ENCODE data around the gene CCNG2. TPM values are rescaled to one million over a fixed set of nuclear protein-coding genes. Genes with fewer than 3 reads are reported as not detected.

The CCNG2 gene
- total RNA-seq, 4 donors from 2014 or later = 7.7 to 12.6 (median 9.7) TPM

GRCh38 chr4:77215107-77215506 lies 58.1 kb downstream of the CCNG2 start:
- Histone ChIP-seq H3K27me3 (no peaks in the 10 kb centered on the region), H3K4me1 (no peaks in the 10 kb centered on the region), H3K27ac (no peak overlapping the region), H3K4me3 (no peak overlapping the region), H3K36me3 (no peaks in the 10 kb centered on the region), H3K9me3 (no peaks in the 10 kb centered on the region)
- intact Hi-C loops (cut with DNase I; ENCODE audit: low total_unique reads) (no loop called here), in situ Hi-C loops (cut with MboI; ENCODE audit: low sequenced_read_pairs in 4 of 4) (loop anchor here in 2 of 4 donors (10.0 to 25.0 kb wide), 2 partner anchors 120 to 703 kb away; no protein-coding TSS in a partner anchor)
- ATAC-seq (no peak), DNase-seq (no peak)
- TF ChIP-seq, protein P1, sequence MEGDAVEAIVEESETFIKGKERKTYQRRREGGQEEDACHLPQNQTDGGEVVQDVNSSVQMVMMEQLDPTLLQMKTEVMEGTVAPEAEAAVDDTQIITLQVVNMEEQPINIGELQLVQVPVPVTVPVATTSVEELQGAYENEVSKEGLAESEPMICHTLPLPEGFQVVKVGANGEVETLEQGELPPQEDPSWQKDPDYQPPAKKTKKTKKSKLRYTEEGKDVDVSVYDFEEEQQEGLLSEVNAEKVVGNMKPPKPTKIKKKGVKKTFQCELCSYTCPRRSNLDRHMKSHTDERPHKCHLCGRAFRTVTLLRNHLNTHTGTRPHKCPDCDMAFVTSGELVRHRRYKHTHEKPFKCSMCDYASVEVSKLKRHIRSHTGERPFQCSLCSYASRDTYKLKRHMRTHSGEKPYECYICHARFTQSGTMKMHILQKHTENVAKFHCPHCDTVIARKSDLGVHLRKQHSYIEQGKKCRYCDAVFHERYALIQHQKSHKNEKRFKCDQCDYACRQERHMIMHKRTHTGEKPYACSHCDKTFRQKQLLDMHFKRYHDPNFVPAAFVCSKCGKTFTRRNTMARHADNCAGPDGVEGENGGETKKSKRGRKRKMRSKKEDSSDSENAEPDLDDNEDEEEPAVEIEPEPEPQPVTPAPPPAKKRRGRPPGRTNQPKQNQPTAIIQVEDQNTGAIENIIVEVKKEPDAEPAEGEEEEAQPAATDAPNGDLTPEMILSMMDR (IDR thresholded peaks at IDR 0.05 in 4 of 5, conservative IDR thresholded peaks at IDR 0.05 in 1 of 5) = no peak
- no peak for TF ChIP-seq POLR2A (IDR thresholded peaks at IDR 0.05)

GRCh38 chr4:77217526-77217925 lies 60.5 kb downstream of the CCNG2 start:
- H3K4me1 ChIP-seq = no peaks in the 10 kb centered on the region
- DNase-seq = no peak
- no peak overlapping the region for H3K4me3 ChIP-seq
- intact Hi-C loops (cut with DNase I; ENCODE audit: low total_unique reads) (no loop called here), in situ Hi-C loops (cut with MboI; ENCODE audit: low sequenced_read_pairs in 4 of 4) (loop anchor here in 2 of 4 donors (10.0 to 25.0 kb wide), 2 partner anchors 123 to 705 kb away; no protein-coding TSS in a partner anchor)
- no peak for ATAC-seq
- H3K36me3 ChIP-seq = no peaks in the 10 kb centered on the region
- H3K27ac ChIP-seq = no peak overlapping the region
- TF ChIP-seq, protein P1 (IDR thresholded peaks at IDR 0.05 in 4 of 5, conservative IDR thresholded peaks at IDR 0.05 in 1 of 5) = no peak
- TF ChIP-seq POLR2A (IDR thresholded peaks at IDR 0.05) = no peak
- no peaks in the 10 kb centered on the region for H3K27me3 ChIP-seq
- no peaks in the 10 kb centered on the region for H3K9me3 ChIP-seq

- ATAC-seq (no peak), DNase-seq (no peak)
- intact Hi-C loops (cut with DNase I; ENCODE audit: low total_unique reads) = no loop called here
- no peak overlapping the region for H3K4me3 ChIP-seq
- TF ChIP-seq, protein P1 (IDR thresholded peaks at IDR 0.05 in 4 of 5, conservative IDR thresholded peaks at IDR 0.05 in 1 of 5) = no peak
- TF ChIP-seq POLR2A (IDR thresholded peaks at IDR 0.05) = no peak
- H3K9me3 ChIP-seq = no peaks in the 10 kb centered on the region
- no peak overlapping the region for H3K27ac ChIP-seq
- no peaks in the 10 kb centered on the region for H3K27me3 ChIP-seq
- in situ Hi-C loops (cut with MboI; ENCODE audit: low sequenced_read_pairs in 4 of 4) = loop anchor here in 2 of 4 donors (10.0 to 25.0 kb wide), 2 partner anchors 124 to 707 kb away; no protein-coding TSS in a partner anchor
- H3K36me3 ChIP-seq = no peaks in the 10 kb centered on the region
- H3K4me1 ChIP-seq = no peaks in the 10 kb centered on the region
Measured at GRCh38 chr4:77219266-77219665, 62.3 kb downstream of the CCNG2 start.

Other genes starting within 250 kb of the CCNG2 start
- 100 to 1,000 TPM in 1 of 4 donors, 10 to 100 TPM in 3; 11.3 to 104 (median 47.9) TPM for gene SEPTIN11, start 207.5 kb upstream of the CCNG2 start, total RNA-seq
- gene CCNI, start 81.2 kb upstream of the CCNG2 start, total RNA-seq = 100 to 1,000 TPM in 3 of 4 donors, 10 to 100 TPM in 1; 82.8 to 138 (median 129) TPM

Measured in gastrocnemius medialis (tissue), 4 donors.